Thyroid gland (tissue), 4 donors: Measurements from ENCODE around the gene CST9L. TPM values are rescaled to one million over a fixed set of nuclear protein-coding genes. Genes with fewer than 3 reads are reported as not detected.

Experiments used
- DNase-seq, 2 donors: peaks; one replicate each; pipeline ENCODE4 v3.0.0-alpha.2; 2019
- H3K27ac ChIP-seq, 3 donors: fragments of 200-600 bp; sonication (generic); 1 replicate in 2 of 3; 2 replicates in 1 of 3; pipeline ENCODE4 v1.5.1; 2016 to 2019; ENCODE audit warnings: mild to moderate bottlenecking in 1 of 3, moderate library complexity in 1 of 3
- H3K27me3 ChIP-seq: fragments of 200-600 bp; sonication (generic); one replicate; pipeline ENCODE4 v1.5.1; 2019
- H3K36me3 ChIP-seq, 2 donors: fragments of 200-600 bp; sonication (generic); one replicate each; pipeline ENCODE4 v1.5.1; 2016 to 2019
- H3K4me1 ChIP-seq, 2 donors: fragments of 200-600 bp; sonication (generic); one replicate each; pipeline ENCODE4 v1.5.1; 2017 to 2019
- H3K4me3 ChIP-seq, 3 donors: fragments of 200-600 bp; sonication (generic); replicated peaks in 1 of 3; 1 replicate in 2 of 3; 2 replicates in 1 of 3; pipeline ENCODE4 v1.5.1; 2016; ENCODE audit warnings: mild to moderate bottlenecking in 1 of 3
- H3K9me3 ChIP-seq: fragments of 200-600 bp; sonication (generic); one replicate; pipeline ENCODE4 v1.5.1; 2017
- CTCF ChIP-seq, 6 experiments: fragments of 200-600 bp in 3 of 6; fragments of 450-650 bp in 3 of 6; sonication (generic) in 3 of 6; IDR thresholded peaks; one replicate each; pipeline ENCODE4 v1.5.1; 2016 to 2019; ENCODE audit warnings: antibody characterized with exemption in 6 of 6, mild to moderate bottlenecking in 2 of 6, inconsistent platforms in 1 of 6, moderate library complexity in 1 of 6
- POLR2A ChIP-seq, 2 donors: fragments of 450-650 bp; IDR thresholded peaks; one replicate each; pipeline ENCODE4 v1.6.1; 2017; ENCODE audit warnings: antibody characterized with exemption in 2 of 2, mild to moderate bottlenecking in 2 of 2, moderate library complexity in 1 of 2
- WGBS, 2 donors: methylation state at CpG; one replicate each; pipeline ENCODE4 v1.1.5; 2017; 5-methylcytosine and 5-hydroxymethylcytosine counted together
- intact Hi-C: fragments of 100-400 bp; cut with DNase I; formaldehyde crosslinking; loops from one replicate; pipeline ENCODE4 v1.15.1; 2023
- total RNA-seq, 4 donors: library from RNA; depleted of rRNA; stranded (reverse); fragments of >200 nt; gene quantifications; one replicate each; pipeline ENCODE4 v1.2.3, GENCODE V29; 2016

The CST9L gene
- total RNA-seq, 4 donors from 2014 or later = 1.1 TPM; not detected in 3

- Histone ChIP-seq H3K27me3 (no peaks in the 10 kb centered on the region), H3K9me3 (no peaks in the 10 kb centered on the region), H3K4me3 (no peak overlapping the region), H3K27ac (no peak overlapping the region), H3K4me1 (no peaks in the 10 kb centered on the region), H3K36me3 (no peaks in the 10 kb centered on the region)
- no peak for DNase-seq
- intact Hi-C loops = no loop called here
- TF ChIP-seq POLR2A (IDR thresholded peaks at IDR 0.05) = no peak
- no peak for TF ChIP-seq CTCF (IDR thresholded peaks at IDR 0.05)
These were observed 35.1 kb downstream of the CST9L start for GRCh38 chr20:23533161-23533560.

GRCh38 chr20:23532533-23532932 lies 35.8 kb downstream of the CST9L start:
- no peaks in the 10 kb centered on the region for H3K36me3 ChIP-seq
- no peak overlapping the region for H3K27ac ChIP-seq
- 77 to 80% methylated on average over 1 of the region's 1 CpG for WGBS, 2 donors
- H3K27me3 ChIP-seq = no peaks in the 10 kb centered on the region
- TF ChIP-seq CTCF (IDR thresholded peaks at IDR 0.05) (no peak), POLR2A (IDR thresholded peaks at IDR 0.05) (no peak)
- intact Hi-C loops = no loop called here
- no peaks in the 10 kb centered on the region for H3K9me3 ChIP-seq
- no peaks in the 10 kb centered on the region for H3K4me1 ChIP-seq
- no peak for DNase-seq
- H3K4me3 ChIP-seq = no peak overlapping the region

GRCh38 chr20:23530937-23531567 lies 37.2 kb downstream of the CST9L start:
- intact Hi-C loops = no loop called here
- Histone ChIP-seq H3K4me1 (no peaks in the 10 kb centered on the region), H3K36me3 (no peaks in the 10 kb centered on the region), H3K4me3 (no peak overlapping the region), H3K27ac (no peak overlapping the region), H3K9me3 (no peaks in the 10 kb centered on the region), H3K27me3 (no peaks in the 10 kb centered on the region)
- 66 to 76% methylated on average over 1 of the region's 1 CpG for WGBS, 2 donors
- DNase-seq = no peak
- TF ChIP-seq POLR2A (IDR thresholded peaks at IDR 0.05) = no peak
- no peak for TF ChIP-seq CTCF (IDR thresholded peaks at IDR 0.05)

- DNase-seq = no peak
- H3K27me3 ChIP-seq = no peaks in the 10 kb centered on the region
- H3K4me3 ChIP-seq = no peak overlapping the region
- no peaks in the 10 kb centered on the region for H3K36me3 ChIP-seq
- no peak for TF ChIP-seq CTCF (IDR thresholded peaks at IDR 0.05)
- TF ChIP-seq POLR2A (IDR thresholded peaks at IDR 0.05) = no peak
- H3K4me1 ChIP-seq = no peaks in the 10 kb centered on the region
- H3K9me3 ChIP-seq = no peaks in the 10 kb centered on the region
- H3K27ac ChIP-seq = no peak overlapping the region
- WGBS, 2 donors = 71 to 81% methylated on average over 1 of the region's 1 CpG
- intact Hi-C loops = no loop called here
These were observed 39.3 kb downstream of the CST9L start for GRCh38 chr20:23528867-23529431.

- WGBS, 2 donors = 96 to 98% methylated on average over 1 of the region's 1 CpG
- Histone ChIP-seq H3K9me3 (no peaks in the 10 kb centered on the region), H3K4me1 (no peaks in the 10 kb centered on the region), H3K4me3 (no peak overlapping the region), H3K36me3 (no peaks in the 10 kb centered on the region), H3K27me3 (no peaks in the 10 kb centered on the region), H3K27ac (no peak overlapping the region)
- TF ChIP-seq POLR2A (IDR thresholded peaks at IDR 0.05) = no peak
- TF ChIP-seq CTCF (IDR thresholded peaks at IDR 0.05) = no peak
- intact Hi-C loops = no loop called here
- DNase-seq = no peak
These were observed 41.4 kb downstream of the CST9L start for GRCh38 chr20:23526850-23527249.
